H9 (cell line): ENCODE data around the gene PLD5. TPM values are rescaled to one million over a fixed set of nuclear protein-coding genes. Genes with fewer than 3 reads are reported as not detected.

Experiments
- DNase-seq: peaks from one replicate; pipeline ENCODE4 v3.0.0-alpha.2; 2017
- H2AFZ ChIP-seq: one replicate; pipeline ENCODE4 v1.6.1; 2013; ENCODE audit warnings: mild to moderate bottlenecking, low read length, control low read depth, moderate library complexity
- H2AK5ac ChIP-seq: 2 replicates; pipeline ENCODE4 v1.6.1; 2013; ENCODE audit warnings: low read length, control low read depth, mixed read lengths; ENCODE audit not compliant: insufficient read length
- H2BK120ac ChIP-seq: one replicate; pipeline ENCODE4 v1.6.1; 2013; ENCODE audit warnings: low read depth, mild to moderate bottlenecking, low read length, control low read depth, inconsistent platforms; ENCODE audit not compliant: poor library complexity, severe bottlenecking
- H2BK12ac ChIP-seq: 2 replicates; pipeline ENCODE4 v1.6.1; 2013; ENCODE audit warnings: low read length, control low read depth, mixed read lengths, low read depth; ENCODE audit not compliant: insufficient read length
- H2BK15ac ChIP-seq: 2 replicates; pipeline ENCODE4 v1.6.1; 2013; ENCODE audit warnings: low read depth, low read length, control low read depth
- H2BK20ac ChIP-seq: one replicate; pipeline ENCODE4 v1.6.1; 2013; ENCODE audit warnings: low read depth, mild to moderate bottlenecking, low read length, control low read depth, inconsistent platforms; ENCODE audit not compliant: poor library complexity, severe bottlenecking
- H2BK5ac ChIP-seq: 2 replicates; pipeline ENCODE4 v1.6.1; 2013; ENCODE audit warnings: low read length, control low read depth, mixed read lengths; ENCODE audit not compliant: insufficient read length
- H3K14ac ChIP-seq: 2 replicates; pipeline ENCODE4 v1.6.1; 2013; ENCODE audit warnings: low read length, control low read depth; ENCODE audit not compliant: insufficient read depth
- H3K18ac ChIP-seq: 2 replicates; pipeline ENCODE4 v1.6.1; 2013; ENCODE audit warnings: low read depth, mild to moderate bottlenecking, mixed read lengths, low read length, control low read depth; ENCODE audit not compliant: insufficient read length
- H3K23ac ChIP-seq: 2 replicates; pipeline ENCODE4 v1.6.1; 2013; ENCODE audit warnings: low read length, control low read depth, mixed read lengths, low read depth; ENCODE audit not compliant: insufficient read length
- H3K23me2 ChIP-seq: 2 replicates; pipeline ENCODE4 v1.6.1; 2013; ENCODE audit warnings: low read depth, mild to moderate bottlenecking, mixed read lengths, low read length, control low read depth; ENCODE audit not compliant: insufficient read length, poor library complexity, severe bottlenecking
- H3K27ac ChIP-seq: 2 replicates; pipeline ENCODE4 v1.5.1; 2013; ENCODE audit warnings: low read length, control low read depth, mixed read lengths, low read depth; ENCODE audit not compliant: insufficient read length
- H3K27me3 ChIP-seq: 2 replicates; pipeline ENCODE4 v1.6.1; 2013; ENCODE audit warnings: low read length, control low read depth, inconsistent platforms; ENCODE audit not compliant: insufficient read depth
- H3K4ac ChIP-seq: 2 replicates; pipeline ENCODE4 v1.6.1; 2013; ENCODE audit warnings: low read depth, mild to moderate bottlenecking, control low read depth, inconsistent platforms, low read length, moderate library complexity
- H3K4me1 ChIP-seq: 2 replicates; pipeline ENCODE4 v1.6.1; 2013; ENCODE audit warnings: low read length, control low read depth, inconsistent platforms; ENCODE audit not compliant: insufficient read depth
- H3K4me2 ChIP-seq: 2 replicates; pipeline ENCODE4 v1.6.1; 2013; ENCODE audit warnings: low read length, control low read depth, mixed read lengths; ENCODE audit not compliant: insufficient read length, insufficient read depth
- H3K56ac ChIP-seq: 2 replicates; pipeline ENCODE4 v1.6.1; 2013; ENCODE audit warnings: low read depth, mild to moderate bottlenecking, mixed read lengths, low read length, control low read depth; ENCODE audit not compliant: insufficient read length
- H3K79me1 ChIP-seq: 2 replicates; pipeline ENCODE4 v1.6.1; 2013; ENCODE audit warnings: low read depth, mild to moderate bottlenecking, moderate library complexity, low read length, control low read depth, inconsistent platforms; ENCODE audit not compliant: insufficient read depth, poor library complexity, severe bottlenecking
- H3K79me2 ChIP-seq: 2 replicates; pipeline ENCODE4 v1.6.1; 2013; ENCODE audit warnings: low read length, control low read depth, inconsistent platforms; ENCODE audit not compliant: insufficient read depth
- H3K9ac ChIP-seq: 2 replicates; pipeline ENCODE4 v1.6.1; 2013; ENCODE audit warnings: low read length, control low read depth, mixed read lengths; ENCODE audit not compliant: insufficient read length; ENCODE audit errors: extremely low read depth
- H3K9me3 ChIP-seq: one replicate; pipeline ENCODE4 v1.6.1; 2013; ENCODE audit warnings: low read depth, low read length, inconsistent platforms; ENCODE audit not compliant: control insufficient read depth
- H3T11ph ChIP-seq: one replicate; pipeline ENCODE4 v1.6.1; 2013; ENCODE audit warnings: mild to moderate bottlenecking, low read length, control low read depth, inconsistent platforms
- H4K20me1 ChIP-seq: one replicate; pipeline ENCODE4 v1.6.1; 2013; ENCODE audit not compliant: control insufficient read depth, insufficient read length, insufficient read depth
- H4K5ac ChIP-seq: 2 replicates; pipeline ENCODE4 v1.6.1; 2013; ENCODE audit warnings: low read depth, mild to moderate bottlenecking, mixed read lengths, low read length, control low read depth; ENCODE audit not compliant: insufficient read length
- H4K8ac ChIP-seq: replicated peaks from 2 replicates; pipeline ENCODE4 v1.6.1; 2013; ENCODE audit warnings: low read length, control low read depth, mixed read lengths, low read depth; ENCODE audit not compliant: insufficient read length
- H4K91ac ChIP-seq: 2 replicates; pipeline ENCODE4 v1.6.1; 2013; ENCODE audit warnings: low read depth, mild to moderate bottlenecking, moderate library complexity, mixed read lengths, low read length, control low read depth; ENCODE audit not compliant: insufficient read length
- H3K27ac Mint-ChIP-seq, 3 experiments: 2 replicates in 2 of 3; 3 replicates in 1 of 3; pipeline ENCODE4 v1.8.0; 2020 to 2021; ENCODE audit warnings: mixed read lengths in 3 of 3, mild to moderate bottlenecking in 1 of 3, moderate library complexity in 1 of 3
- H3K27me3 Mint-ChIP-seq: 2 replicates; pipeline ENCODE4 v1.8.0; 2021; ENCODE audit warnings: low read depth, mild to moderate bottlenecking, moderate library complexity, mixed read lengths
- H3K36me3 Mint-ChIP-seq, 3 experiments: 2 replicates in 2 of 3; 3 replicates in 1 of 3; pipeline ENCODE4 v1.8.0; 2020 to 2021; ENCODE audit warnings: low read depth in 3 of 3, mixed read lengths in 3 of 3; ENCODE audit not compliant: insufficient read depth in 1 of 3
- H3K4me1 Mint-ChIP-seq, 2 experiments: 2 replicates each; pipeline ENCODE4 v1.8.0; 2020; ENCODE audit warnings: mixed read lengths in 2 of 2
- H3K4me3 Mint-ChIP-seq, 2 experiments: 2 replicates in 1 of 2; 3 replicates in 1 of 2; pipeline ENCODE4 v1.8.0; 2020 to 2021; ENCODE audit warnings: mild to moderate bottlenecking in 2 of 2, mixed read lengths in 2 of 2, moderate library complexity in 1 of 2
- H3K9me3 Mint-ChIP-seq, 2 experiments: 2 replicates in 1 of 2; 3 replicates in 1 of 2; pipeline ENCODE4 v1.8.0; 2020; ENCODE audit warnings: mild to moderate bottlenecking in 2 of 2, mixed read lengths in 2 of 2, moderate library complexity in 1 of 2
- CTCF ChIP-seq: fragments of 200-600 bp; sonication (generic); conservative IDR thresholded peaks from 3 replicates; pipeline ENCODE4 v1.8.0; 2021; ENCODE audit warnings: antibody characterized with exemption, mild to moderate bottlenecking
- WGBS: extraction: QIAGEN DNeasy Blood & Tissue Kit; methylation state at CpG from one replicate; pipeline ENCODE4 v1.1.7; 2013; ENCODE audit warnings: missing lambda C conversion rate, low lambda C conversion rate, mixed read lengths; ENCODE audit not compliant: insufficient read length; ENCODE audit errors: extremely low coverage; 5-methylcytosine and 5-hydroxymethylcytosine counted together
- total RNA-seq: library from RNA; stranded (reverse); gene quantifications from 2 replicates; pipeline ENCODE4 v1.2.1, GENCODE V29; 2021

The PLD5 gene
- total RNA-seq, 1 experiment from 2014 or later = 5.2 TPM

- no peak overlapping the region for H2AK5ac ChIP-seq
- no peaks in the 10 kb centered on the region for H3K36me3 Mint-ChIP-seq
- H3K79me2 ChIP-seq = no peaks in the 10 kb centered on the region
- H3K4me2 ChIP-seq = no peak overlapping the region
- DNase-seq = no peak
- H2AFZ ChIP-seq = no peak overlapping the region
- H3K27me3 Mint-ChIP-seq = no peaks in the 10 kb centered on the region
- no peaks in the 10 kb centered on the region for H3K4me1 ChIP-seq
- no peak overlapping the region for H2BK12ac ChIP-seq
- no peak for TF ChIP-seq CTCF
- H3K14ac ChIP-seq = no peak overlapping the region
- H3K23me2 ChIP-seq = no peaks in the 10 kb centered on the region
- H3T11ph ChIP-seq = no peak overlapping the region
- no peak overlapping the region for H4K5ac ChIP-seq
- no peak overlapping the region for H3K4me3 Mint-ChIP-seq
- no peak overlapping the region for H3K18ac ChIP-seq
- WGBS = no CpG with 5 or more reads among the region's 2 CpGs
- no peak overlapping the region for H2BK5ac ChIP-seq
- H2BK20ac ChIP-seq = no peak overlapping the region
- peaks cover 8 to 16% of the 10 kb centered on the region in 2 experiments for H3K4me1 Mint-ChIP-seq
- H3K4ac ChIP-seq = no peak overlapping the region
- H3K27me3 ChIP-seq = no peaks in the 10 kb centered on the region
- no peaks in the 10 kb centered on the region for H3K9me3 ChIP-seq
- H3K79me1 ChIP-seq = no peaks in the 10 kb centered on the region
- no peak overlapping the region for H3K27ac Mint-ChIP-seq
- H3K23ac ChIP-seq = no peak overlapping the region
- no peak overlapping the region for H2BK120ac ChIP-seq
- H2BK15ac ChIP-seq = no peak overlapping the region
- H3K27ac ChIP-seq = no peak overlapping the region
- H3K56ac ChIP-seq = no peak overlapping the region
- no peak overlapping the region for H4K91ac ChIP-seq
- H3K9me3 Mint-ChIP-seq = no peaks in the 10 kb centered on the region; a peak in 1 of 5 replicates
- H4K8ac ChIP-seq = no peak overlapping the region
- H3K9ac ChIP-seq = no peak overlapping the region
- H4K20me1 ChIP-seq = no peaks in the 10 kb centered on the region
These were observed 458.7 kb downstream of the PLD5 start for GRCh38 chr1:242065813-242066212.
